GM18499 (cell line): Measurements from ENCODE around the gene VAMP3.

Source experiments
- ATAC-seq: cut with Tn5 transposase; IDR thresholded peaks from one replicate; pipeline ENCODE4 v1.9.1; 2021; ENCODE audit warnings: moderate number of reproducible peaks; ENCODE audit not compliant: insufficient read depth, unreplicated experiment

Gene VAMP3, protein sequence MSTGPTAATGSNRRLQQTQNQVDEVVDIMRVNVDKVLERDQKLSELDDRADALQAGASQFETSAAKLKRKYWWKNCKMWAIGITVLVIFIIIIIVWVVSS

DNA sequence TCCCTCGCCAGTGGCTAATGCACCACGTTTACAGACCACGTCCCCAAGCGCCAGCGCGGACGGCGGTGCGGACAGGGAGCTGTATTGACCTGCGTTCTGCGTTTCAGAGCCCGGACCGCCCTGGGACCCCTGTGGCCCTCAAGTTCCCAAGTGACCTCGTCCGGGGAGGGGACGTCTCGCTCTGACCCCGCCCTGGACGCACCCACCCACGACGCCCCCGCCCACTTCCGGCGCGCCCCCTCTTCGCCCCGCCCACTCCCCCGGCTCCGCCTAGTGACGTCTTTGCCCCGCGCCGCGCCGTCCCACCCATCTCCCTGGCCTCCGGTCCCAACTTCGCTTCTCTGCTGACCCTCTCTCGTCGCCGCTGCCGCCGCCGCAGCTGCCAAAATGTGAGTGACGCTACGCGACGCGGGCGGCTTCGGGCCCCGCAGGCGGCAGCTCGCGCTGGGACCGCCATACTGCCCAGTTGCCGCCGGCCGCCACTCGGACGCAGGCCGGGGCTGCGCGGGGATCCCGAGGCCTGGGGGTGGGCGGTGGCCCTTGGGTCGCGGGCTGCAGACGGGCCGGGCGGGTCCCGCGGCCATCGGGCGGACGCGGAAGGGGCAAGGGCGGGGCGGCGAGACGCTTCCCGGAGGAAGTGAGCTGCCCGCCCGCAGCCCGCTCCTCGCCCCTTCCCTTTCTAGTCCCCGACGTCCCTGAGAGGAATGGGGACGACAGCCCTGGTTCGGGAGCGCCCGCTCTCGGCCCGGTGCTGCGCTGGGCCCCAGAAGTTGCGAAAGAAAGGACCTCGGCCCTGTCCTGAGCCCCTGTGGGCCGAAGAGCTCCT is at the start of gene VAMP3:
TSS of gene VAMP3 (plus strand) at position 300 of the 826 bp plus-strand sequence. CDS start at position 388, 88 bp downstream.
- ATAC-seq: no peak

DNA sequence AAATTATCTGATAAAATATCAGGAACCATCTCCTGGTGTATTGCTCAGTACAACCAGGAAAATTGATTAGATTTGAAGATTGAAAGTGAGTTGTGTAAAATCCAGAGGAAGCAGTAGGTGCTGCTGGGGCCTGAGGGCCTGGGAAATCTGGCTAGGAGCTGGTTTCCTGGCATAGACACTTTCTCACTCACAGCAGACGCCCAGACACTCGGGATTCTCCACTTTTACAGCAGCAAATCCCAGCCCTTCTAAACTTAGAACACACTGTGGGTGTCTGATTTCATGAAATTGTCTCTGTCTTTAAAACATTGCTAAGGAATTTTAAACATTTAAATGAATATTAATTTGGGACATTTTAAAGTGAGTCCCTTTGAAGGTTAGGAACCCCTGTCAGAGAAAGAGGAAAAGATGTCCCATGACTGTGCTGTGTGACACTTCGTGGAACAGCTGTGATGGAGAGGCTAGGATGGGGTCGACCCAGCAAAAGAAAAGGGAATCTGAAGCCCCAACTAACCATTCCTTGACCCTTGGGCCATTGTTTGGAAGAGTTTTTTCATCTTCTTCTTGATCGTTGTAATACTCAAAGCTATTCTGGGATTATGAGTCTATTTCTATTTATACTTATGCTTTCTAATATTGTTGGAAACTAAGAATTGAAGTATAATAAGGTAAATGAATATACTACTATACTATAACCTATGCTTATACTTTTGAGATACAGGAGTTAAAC is 49.0 kb upstream of the VAMP3 start:
- ATAC-seq: no peak

DNA sequence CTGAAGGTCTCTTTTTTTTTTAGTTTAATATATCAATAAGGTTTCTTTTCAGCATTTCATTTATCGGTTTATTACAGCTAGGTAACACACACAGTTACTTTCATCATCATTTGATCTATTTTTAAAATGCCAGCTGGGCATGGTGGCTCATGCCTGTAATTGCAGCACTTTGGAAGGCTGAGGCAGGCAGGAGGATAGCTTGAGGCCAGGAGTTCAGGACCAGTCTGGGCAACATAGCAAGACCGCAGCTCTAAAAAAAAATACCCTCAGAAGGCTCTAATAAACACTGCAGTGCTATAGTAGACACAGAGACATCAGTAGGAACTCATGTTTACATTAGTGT is 48.5 kb upstream of the VAMP3 start:
- no peak for ATAC-seq

DNA sequence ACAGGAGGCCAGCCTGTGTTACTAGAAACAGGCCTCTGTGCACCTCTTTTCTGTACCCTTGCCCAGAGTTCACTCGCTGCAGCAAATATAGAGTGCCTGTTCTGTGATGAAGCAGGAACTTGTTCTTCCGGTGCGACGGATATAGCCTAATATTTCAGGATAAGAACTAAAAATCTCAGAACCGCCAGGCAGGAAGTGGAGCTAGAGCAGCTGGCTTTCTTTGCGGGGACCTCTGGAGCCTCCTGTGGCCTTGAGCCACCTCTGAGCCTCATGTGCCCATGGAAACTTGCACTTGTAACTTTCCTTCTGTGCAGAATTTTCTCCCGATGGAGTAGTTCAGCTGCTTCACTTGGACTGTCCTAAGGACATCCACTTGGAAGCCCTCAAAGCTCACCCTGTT is 44.5 kb upstream of the VAMP3 start:
- no peak for ATAC-seq

DNA sequence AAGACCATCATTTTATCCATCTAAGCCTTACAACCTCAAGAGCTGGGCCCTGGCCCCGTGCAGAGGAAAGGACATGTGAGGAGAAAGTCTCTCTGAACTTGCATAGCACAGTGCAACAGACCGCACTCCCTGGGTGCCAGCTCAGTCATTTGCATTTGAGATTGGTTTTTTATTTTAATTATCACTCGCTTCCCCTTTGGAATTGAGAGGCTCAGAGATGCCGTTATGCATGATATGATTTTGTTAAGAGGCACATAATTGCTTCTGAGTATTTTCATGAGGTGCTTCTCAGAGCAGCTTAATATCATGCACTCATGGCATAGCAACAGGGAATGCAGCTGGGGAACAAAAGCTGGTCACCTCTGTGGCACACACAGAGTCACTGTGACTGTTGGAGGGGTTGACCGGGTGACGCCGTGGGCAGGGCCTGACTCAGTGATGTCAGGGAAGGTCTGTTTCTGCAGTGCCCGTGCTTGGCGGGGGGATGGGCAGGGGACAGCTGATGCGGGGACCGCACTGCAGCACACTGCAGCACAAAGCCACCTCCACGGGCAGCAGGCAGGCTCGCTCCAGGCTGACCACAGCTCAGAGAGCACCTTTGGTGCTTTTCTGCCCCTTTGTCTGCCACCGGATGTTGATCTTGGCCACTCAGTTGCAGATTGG is 43.2 kb upstream of the VAMP3 start:
- ATAC-seq: no peak

DNA sequence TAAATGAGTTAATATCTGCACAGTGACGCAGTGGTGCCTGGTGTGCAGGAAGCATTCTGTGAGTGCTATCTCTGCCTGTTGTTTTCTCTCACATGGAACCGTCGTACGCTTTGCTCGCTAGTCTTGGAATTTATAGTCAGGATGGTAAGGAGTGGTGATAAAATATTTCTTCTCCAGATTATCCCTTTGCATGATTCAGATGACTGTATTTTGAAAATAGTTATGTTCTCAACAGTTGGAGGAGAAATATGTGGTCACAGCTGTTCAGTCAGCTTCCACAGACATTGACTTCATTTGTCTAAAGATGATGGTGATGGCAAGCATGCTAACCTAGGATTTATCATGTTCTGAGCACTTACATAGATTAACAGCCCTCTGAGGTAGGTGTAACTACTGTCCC is 41.3 kb upstream of the VAMP3 start:
- ATAC-seq: no peak

DNA sequence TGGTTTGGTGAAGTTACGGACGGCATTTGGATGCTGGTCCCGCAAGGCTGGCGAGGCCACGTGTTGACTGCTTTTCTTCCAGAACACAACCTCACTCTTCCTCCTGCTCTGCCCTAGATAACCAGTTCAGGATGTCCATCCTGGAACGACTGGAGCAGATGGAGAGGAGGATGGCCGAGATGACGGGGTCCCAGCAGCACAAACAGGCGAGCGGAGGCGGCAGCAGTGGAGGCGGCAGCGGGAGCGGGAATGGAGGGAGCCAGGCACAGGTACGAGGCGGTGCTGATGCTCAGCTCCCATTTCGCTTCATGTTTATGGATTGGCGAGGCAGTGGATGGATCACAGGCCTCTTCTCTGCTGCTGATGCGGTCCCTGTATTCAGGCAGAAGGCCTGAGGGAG is 38.8 kb upstream of the VAMP3 start:
- no peak for ATAC-seq

DNA sequence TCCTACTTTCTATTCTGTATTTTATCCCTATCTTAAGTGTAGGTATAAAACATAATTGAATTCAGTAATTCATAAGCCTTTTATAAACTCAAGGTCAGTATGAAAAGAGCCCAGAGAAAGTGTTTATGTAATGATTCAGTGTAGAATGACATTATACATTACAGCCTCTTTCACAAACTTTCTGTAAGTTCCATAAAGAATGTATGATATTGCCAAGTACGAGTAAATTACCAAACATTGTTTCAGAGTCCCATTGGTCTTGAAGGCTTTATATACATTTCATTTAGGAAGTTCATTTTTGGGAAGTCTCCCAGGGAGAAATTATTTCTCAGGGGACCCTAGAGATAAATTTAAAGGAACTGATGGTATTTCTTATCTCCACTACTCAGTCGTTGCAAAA is 37.8 kb upstream of the VAMP3 start:
- no peak for ATAC-seq

DNA sequence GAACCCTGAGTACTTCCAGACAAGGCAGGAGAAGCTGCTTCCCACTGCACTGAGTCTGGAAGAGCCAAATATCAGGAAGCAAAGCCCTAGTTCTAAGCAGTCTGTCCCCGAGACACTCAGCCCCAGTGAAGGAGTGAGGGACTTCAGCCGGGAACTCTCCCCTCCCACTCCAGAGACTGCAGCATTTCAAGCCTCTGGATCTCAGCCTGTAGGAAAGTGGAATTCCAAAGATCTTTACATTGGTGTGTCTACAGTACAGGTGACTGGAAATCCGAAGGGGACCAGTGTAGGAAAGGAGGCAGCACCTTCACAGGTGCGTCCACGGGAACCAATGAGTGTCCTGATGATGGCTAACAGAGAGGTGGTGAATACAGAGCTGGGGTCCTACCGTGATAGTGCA is 33.1 kb upstream of the VAMP3 start:
- no peak for ATAC-seq

DNA sequence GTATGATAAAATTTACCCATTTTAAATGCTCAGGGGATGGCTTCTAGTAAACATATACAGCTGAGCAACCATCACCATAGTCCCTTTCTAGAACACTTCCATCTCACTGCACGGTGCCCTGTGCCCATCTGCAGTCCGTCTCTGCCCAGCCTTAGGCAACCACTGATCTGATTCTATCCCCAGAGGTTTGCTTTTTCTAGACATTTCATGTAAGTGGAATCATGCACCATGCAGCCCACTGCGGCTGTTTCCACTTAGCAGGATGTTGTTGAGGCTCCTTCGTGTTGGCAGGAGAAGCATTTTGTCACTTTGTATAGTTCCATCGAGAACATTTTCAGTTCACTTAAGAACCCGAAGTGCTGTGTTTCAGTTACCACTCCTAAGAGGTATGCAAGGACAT is 27.8 kb upstream of the VAMP3 start:
- ATAC-seq: no peak

DNA sequence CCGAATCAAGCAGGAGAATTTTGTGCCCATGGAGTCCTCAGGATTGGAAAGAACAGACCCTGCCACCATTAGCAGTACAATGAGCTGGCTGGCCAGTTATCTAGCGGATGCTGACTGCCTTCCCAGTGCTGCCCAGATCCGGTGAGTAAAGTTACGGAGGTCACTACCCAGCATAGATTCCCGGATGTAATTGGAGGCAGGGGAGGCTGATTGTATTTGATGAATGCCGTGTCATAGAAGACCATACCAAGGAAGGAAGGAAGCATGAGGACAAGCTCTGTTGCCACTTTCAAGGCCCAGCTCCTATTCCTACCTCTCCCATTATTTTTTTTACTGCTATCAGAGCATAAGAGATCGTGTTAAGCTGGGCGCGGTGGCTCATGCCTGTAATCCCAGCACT is 26.2 kb upstream of the VAMP3 start:
- ATAC-seq: no peak

DNA sequence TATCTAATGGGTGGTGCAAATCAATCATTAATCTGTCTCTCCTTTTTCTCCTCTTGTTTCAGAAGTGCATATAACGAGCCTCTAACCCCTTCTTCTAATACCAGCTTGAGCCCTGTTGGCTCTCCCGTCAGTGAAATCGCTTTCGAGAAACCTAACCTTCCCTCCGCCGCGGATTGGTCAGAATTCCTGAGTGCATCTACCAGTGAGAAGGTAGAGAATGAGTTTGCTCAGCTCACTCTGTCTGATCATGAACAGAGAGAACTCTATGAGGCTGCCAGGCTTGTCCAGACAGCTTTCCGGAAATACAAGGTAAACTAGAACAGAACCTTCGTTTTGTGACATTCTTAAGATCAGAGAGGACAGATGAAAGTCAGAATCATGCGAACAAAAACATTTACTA is 25.3 kb upstream of the VAMP3 start:
- ATAC-seq: no peak

DNA sequence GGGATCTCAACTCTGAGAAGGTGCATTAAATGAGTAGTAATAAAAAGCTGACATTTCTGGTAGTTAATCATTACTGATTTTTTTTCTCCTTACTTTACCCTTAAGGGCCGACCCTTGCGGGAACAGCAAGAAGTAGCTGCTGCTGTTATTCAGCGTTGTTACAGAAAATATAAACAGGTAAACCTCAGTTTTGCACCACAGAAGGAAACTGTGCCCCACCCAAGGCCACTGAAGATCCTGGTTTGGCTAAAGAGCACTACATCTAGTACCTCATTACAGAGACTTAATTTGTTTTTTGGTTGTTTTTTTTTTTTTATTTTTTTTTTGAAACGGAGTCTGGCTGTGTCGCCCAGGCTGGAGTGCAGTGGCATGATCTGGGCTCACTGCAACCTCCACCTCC is 23.5 kb upstream of the VAMP3 start:
- ATAC-seq: no peak

DNA sequence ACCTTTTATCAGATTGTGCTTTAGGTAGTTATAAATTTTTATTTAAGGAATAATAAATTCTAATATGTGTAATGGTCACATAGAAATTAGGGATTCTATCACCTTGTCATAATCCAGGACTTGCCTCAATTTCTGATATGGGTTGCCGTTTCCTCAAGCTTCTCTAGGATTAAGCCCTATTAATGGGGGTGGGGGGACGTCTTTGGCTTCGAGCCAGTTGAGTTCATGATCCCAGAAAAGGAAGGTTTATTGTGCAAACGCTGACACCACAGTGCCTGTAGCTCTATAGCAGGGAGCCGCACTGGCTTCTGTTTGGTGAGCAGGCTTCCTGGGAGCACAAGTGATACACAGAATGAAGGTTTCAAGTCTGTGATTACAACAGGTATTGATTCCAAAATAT is 22.0 kb upstream of the VAMP3 start:
- ATAC-seq: no peak

DNA sequence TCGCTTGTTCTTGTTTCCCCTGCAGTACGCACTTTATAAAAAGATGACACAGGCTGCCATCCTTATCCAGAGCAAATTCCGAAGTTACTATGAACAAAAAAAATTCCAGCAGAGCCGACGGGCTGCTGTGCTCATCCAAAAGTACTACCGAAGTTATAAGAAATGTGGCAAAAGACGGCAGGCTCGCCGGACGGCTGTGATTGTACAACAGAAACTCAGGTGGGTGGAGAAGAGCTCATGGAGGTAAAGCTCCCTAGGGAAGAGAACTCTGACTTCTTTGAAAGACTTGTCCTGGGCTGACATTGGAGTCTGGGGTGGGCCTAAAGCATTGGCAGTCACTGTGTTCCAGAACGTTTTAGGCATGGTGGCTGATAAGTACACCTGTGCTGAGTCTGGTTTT is 19.9 kb upstream of the VAMP3 start:
- no peak for ATAC-seq

DNA sequence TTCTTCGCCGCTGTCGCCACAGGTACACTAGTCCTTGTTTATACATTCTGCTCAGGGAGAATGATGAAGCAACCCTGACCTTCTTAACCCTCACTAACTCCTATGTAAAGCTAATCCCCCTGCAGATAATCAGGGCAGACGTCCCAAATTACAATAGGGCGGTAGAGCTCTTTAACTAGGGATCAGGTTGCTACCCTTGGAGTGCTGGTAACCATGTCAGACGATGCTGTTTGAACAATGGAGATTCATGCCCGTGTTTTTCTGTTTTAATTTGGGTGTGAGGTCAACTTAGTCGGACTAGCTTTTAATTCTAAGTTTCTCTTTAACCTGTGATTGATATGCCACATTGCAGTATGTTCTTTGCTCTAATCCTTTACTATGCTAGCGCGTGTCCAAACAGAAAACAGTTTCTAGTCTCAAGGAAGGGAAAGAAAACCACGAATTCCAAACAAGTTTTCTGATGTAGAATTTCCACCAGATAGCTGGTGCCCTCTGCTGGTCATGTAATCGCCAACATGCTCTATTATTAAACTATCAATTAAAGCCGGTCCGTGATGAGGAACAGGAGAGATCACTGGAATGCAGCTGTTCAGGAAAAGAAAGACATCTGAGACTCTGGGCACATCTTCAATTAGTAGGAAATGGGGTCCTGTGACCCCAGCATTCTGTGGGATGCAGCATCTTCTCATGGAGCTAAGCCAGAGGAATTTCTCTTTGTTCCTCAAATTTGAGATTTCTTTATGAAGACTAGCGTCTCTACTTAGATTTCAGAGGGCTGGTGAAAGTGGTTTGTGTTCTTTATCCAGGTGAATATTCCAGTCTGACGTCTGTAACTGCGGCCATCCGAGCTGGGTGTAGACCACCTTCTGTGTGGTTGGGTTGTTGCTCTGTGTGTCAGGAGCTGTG is 18.3 kb upstream of the VAMP3 start:
- ATAC-seq: no peak

DNA sequence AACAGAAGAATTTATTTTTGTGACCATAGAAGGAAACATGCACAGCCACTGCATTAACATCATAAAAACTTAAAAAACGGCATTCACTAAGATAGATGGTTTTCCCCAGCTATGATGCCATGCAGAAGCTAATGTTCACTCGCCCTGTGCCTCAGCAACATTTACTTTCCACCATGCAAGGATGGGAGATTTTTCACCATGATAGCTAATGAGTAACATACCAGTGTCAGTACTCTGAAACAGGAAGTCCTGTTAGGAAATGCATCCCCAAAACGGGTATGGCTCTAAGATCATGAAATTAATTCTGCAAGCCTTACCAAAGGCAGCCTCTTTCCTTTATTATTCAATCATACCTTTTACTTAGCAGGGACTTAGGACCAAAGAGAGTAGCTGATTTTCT is 17.5 kb upstream of the VAMP3 start:
- no peak for ATAC-seq

DNA sequence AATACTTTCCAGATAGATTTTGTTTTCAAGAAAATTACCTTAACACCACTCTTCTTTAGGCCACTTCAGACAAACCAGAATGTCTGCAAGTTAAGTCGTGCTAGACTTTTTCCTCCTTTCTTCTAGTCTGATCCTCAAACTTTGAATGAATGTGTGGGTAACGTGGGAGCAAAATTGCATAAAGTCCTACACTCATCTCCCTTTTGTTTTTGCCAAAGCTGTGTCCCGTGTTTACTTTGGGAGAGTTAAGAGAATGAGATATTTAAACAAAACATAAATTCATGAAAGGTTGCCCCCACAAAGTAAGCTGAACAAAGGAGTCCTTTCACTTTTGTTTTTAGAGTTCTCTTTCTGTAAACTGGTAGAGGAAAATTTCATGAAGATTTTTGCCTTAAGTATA is 16.9 kb upstream of the VAMP3 start:
- no peak for ATAC-seq

DNA sequence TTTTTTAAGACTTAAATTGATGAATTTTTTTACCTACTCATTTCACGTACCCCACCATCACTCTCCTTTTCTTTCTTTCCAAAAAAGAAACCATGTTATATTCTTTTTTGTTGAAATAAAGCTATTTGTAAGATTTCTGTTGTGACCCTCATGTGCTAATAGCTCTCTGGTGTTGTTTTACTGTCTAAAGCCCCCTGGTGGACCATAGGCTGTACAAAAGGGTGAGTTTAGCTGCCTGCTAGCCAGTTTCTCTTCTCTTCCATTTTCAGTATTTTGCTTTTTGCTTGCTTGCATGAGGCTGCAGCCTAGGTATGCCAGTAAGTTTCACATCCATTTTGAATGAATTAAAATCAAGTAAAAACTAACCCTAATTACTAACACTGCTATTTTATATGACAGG is 15.6 kb upstream of the VAMP3 start:
- ATAC-seq: no peak

DNA sequence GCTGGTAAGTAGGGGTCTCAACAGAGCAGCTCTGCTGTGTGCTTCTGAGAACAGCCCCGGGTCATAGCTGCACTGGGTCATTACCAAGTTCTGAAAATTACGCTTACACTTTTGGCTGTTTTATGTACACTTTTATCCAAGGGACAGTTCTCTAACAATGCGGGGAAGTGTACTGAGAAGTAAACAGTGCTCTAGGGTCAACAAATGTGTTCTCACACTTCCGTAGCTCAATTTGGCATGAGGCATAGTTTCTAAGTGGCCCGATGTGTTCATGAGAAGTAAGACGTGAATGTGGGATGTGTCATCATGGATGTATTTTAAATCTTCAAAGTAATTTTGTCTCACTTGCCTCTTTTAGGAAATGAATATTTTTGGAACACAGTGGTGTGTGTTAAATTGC is 10.9 kb upstream of the VAMP3 start:
- no peak for ATAC-seq
